Measurements from ENCODE around the gene CKAP5. TPM values are rescaled to one million over a fixed set of nuclear protein-coding genes. Genes with fewer than 3 reads are reported as not detected.
"Not testable (repeated sequence)": the region's sequence is repeated elsewhere in the genome, so short reads cannot be mapped to it uniquely, and the experiment has no call there.

CKAP5 gene
- polyA plus RNA-seq, 1 donor (not counting 4 experiments of a cell fraction or from before 2014, with no cell fraction given) = 96.4 TPM

GRCh38 chr11:46800177-46800576 lies 45.9 kb downstream of the CKAP5 start:
- Histone ChIP-seq H3K9me1 (ENCODE audit: control insufficient read depth, extremely low read depth, insufficient read depth, low read length) (no peaks in the 10 kb centered on the region), H3K4me2 (ENCODE audit: control insufficient read depth, extremely low read depth, insufficient read depth, low read depth, low read length) (no peak overlapping the region), H3K4me1 (ENCODE audit: control insufficient read depth, extremely low read depth, insufficient read depth, low read length) (no peaks in the 10 kb centered on the region), H3K36me3 (ENCODE audit: control insufficient read depth in 2 of 2, extremely low read depth in 1 of 2, insufficient read depth in 2 of 2, low read length in 2 of 2) (peaks cover 3 to 13% of the 10 kb centered on the region in 2 experiments), H3K79me2 (ENCODE audit: control insufficient read depth, insufficient read depth, low read length) (no peaks in the 10 kb centered on the region), H2AFZ (ENCODE audit: control insufficient read depth, low read length) (no peak overlapping the region), H3K4me3 (ENCODE audit: control insufficient read depth in 2 of 3, extremely low read depth in 1 of 3, insufficient read depth in 2 of 3, low read depth in 1 of 3, low read length in 3 of 3) (no peak overlapping the region), H3K27ac (ENCODE audit: control insufficient read depth, insufficient read depth, low read length) (no peak overlapping the region), H4K20me1 (ENCODE audit: control insufficient read depth, extremely low read depth, insufficient read depth, low read length) (no peaks in the 10 kb centered on the region), H3K9me3 (ENCODE audit: control insufficient read depth, low read depth, low read length) (no peaks in the 10 kb centered on the region), H3K9ac (ENCODE audit: control insufficient read depth, extremely low read depth, insufficient read depth, low read length) (no peak overlapping the region), H3K27me3 (ENCODE audit: control insufficient read depth, extremely low read depth, insufficient read depth, low read length) (no peaks in the 10 kb centered on the region)
- TF ChIP-seq CTCF (optimal IDR thresholded peaks at IDR 0.05 in 1 of 3, IDR thresholded peaks at IDR 0.05 in 1 of 3, conservative IDR thresholded peaks at IDR 0.05 in 1 of 3; ENCODE audit: extremely low read depth in 1 of 3, insufficient read depth in 2 of 3, low read length in 3 of 3) (no peak), EZH2 (IDR thresholded peaks at IDR 0.05; ENCODE audit: low read length) (no peak)
- no peak for DNase-seq (ENCODE audit: low read depth, low spot score)
- FAIRE-seq = no peak
- dilution Hi-C loops (cut with MboI; ENCODE audit: extremely low pct_ligation_motif_present, low sequenced_read_pairs) = no loop called here

DNA sequence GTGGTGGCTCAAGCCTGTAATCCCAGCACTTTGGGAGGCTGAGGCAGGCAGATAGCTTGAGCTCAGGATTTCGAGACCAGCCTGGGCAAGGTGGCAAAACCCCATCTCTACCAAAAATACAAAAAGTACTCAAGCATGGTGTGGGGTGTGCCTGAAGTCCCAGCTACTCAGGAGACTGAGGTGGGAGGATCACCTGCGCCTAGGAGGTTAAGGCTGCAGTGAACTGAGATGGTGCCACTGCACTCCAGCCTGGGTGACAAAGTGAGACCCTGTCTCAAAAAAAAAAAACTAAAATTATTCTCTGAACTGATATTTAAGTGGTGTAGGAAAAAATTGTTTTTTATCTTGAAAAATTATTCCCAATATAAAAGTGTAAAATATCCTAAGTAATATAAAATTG lies 46.4 kb downstream of the CKAP5 start:
- dilution Hi-C loops (cut with MboI; ENCODE audit: extremely low pct_ligation_motif_present, low sequenced_read_pairs); H3K9me3 ChIP-seq (ENCODE audit: control insufficient read depth, low read depth, low read length); H3K4me3 ChIP-seq (ENCODE audit: control insufficient read depth in 2 of 3, extremely low read depth in 1 of 3, insufficient read depth in 2 of 3, low read depth in 1 of 3, low read length in 3 of 3); H3K9ac ChIP-seq (ENCODE audit: control insufficient read depth, extremely low read depth, insufficient read depth, low read length); H3K4me2 ChIP-seq (ENCODE audit: control insufficient read depth, extremely low read depth, insufficient read depth, low read depth, low read length); H3K9me1 ChIP-seq (ENCODE audit: control insufficient read depth, extremely low read depth, insufficient read depth, low read length); H3K4me1 ChIP-seq (ENCODE audit: control insufficient read depth, extremely low read depth, insufficient read depth, low read length); H4K20me1 ChIP-seq (ENCODE audit: control insufficient read depth, extremely low read depth, insufficient read depth, low read length); H2AFZ ChIP-seq (ENCODE audit: control insufficient read depth, low read length); H3K27ac ChIP-seq (ENCODE audit: control insufficient read depth, insufficient read depth, low read length); H3K79me2 ChIP-seq (ENCODE audit: control insufficient read depth, insufficient read depth, low read length); DNase-seq (ENCODE audit: low read depth, low spot score); FAIRE-seq; H3K27me3 ChIP-seq (ENCODE audit: control insufficient read depth, extremely low read depth, insufficient read depth, low read length): not testable (repeated sequence)
- peaks cover 3 to 13% of the 10 kb centered on the region in 2 experiments for H3K36me3 ChIP-seq (ENCODE audit: control insufficient read depth in 2 of 2, extremely low read depth in 1 of 2, insufficient read depth in 2 of 2, low read length in 2 of 2)

DNA sequence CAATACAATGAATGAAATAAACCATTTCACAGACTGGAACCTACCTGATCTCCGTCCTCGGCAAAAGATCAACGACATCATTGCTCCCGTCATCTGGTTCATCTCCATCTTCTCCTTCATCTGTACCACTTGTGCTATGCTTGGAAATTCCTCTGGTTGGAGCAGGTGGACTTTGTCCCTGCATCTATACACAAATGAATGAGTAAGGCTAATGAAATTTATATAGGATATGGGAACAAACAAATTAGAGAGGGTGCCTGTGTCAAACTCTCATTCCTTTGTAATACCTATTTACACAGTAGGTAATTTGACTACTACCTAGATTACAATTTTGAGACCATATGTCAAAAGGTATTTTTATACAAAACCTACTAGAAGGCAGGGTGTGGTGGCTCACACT lies 67.7 kb downstream of the CKAP5 start:
- no peak overlapping the region for H3K9ac ChIP-seq (ENCODE audit: control insufficient read depth, extremely low read depth, insufficient read depth, low read length)
- no peaks in the 10 kb centered on the region for H4K20me1 ChIP-seq (ENCODE audit: control insufficient read depth, extremely low read depth, insufficient read depth, low read length)
- no peaks in the 10 kb centered on the region for H3K4me1 ChIP-seq (ENCODE audit: control insufficient read depth, extremely low read depth, insufficient read depth, low read length)
- no peak overlapping the region for H3K4me2 ChIP-seq (ENCODE audit: control insufficient read depth, extremely low read depth, insufficient read depth, low read depth, low read length)
- H3K27me3 ChIP-seq (ENCODE audit: control insufficient read depth, extremely low read depth, insufficient read depth, low read length) = no peaks in the 10 kb centered on the region
- dilution Hi-C loops (cut with MboI; ENCODE audit: extremely low pct_ligation_motif_present, low sequenced_read_pairs) = no loop called here
- H3K9me3 ChIP-seq (ENCODE audit: control insufficient read depth, low read depth, low read length) = no peaks in the 10 kb centered on the region
- no peak overlapping the region for H2AFZ ChIP-seq (ENCODE audit: control insufficient read depth, low read length)
- H3K27ac ChIP-seq (ENCODE audit: control insufficient read depth, insufficient read depth, low read length) = no peak overlapping the region
- H3K4me3 ChIP-seq (ENCODE audit: control insufficient read depth in 2 of 3, extremely low read depth in 1 of 3, insufficient read depth in 2 of 3, low read depth in 1 of 3, low read length in 3 of 3) = no peak overlapping the region
- no peak for TF ChIP-seq EZH2 (IDR thresholded peaks at IDR 0.05; ENCODE audit: low read length)
- TF ChIP-seq CTCF (optimal IDR thresholded peaks at IDR 0.05 in 1 of 3, IDR thresholded peaks at IDR 0.05 in 1 of 3, conservative IDR thresholded peaks at IDR 0.05 in 1 of 3; ENCODE audit: extremely low read depth in 1 of 3, insufficient read depth in 2 of 3, low read length in 3 of 3) = no peak
- FAIRE-seq = no peak
- DNase-seq (ENCODE audit: low read depth, low spot score) = no peak
- H3K79me2 ChIP-seq (ENCODE audit: control insufficient read depth, insufficient read depth, low read length) = no peaks in the 10 kb centered on the region
- H3K36me3 ChIP-seq (ENCODE audit: control insufficient read depth in 2 of 2, extremely low read depth in 1 of 2, insufficient read depth in 2 of 2, low read length in 2 of 2) = peaks cover 18 to 24% of the 10 kb centered on the region in 2 experiments
- H3K9me1 ChIP-seq (ENCODE audit: control insufficient read depth, extremely low read depth, insufficient read depth, low read length) = no peaks in the 10 kb centered on the region
